Left lung (tissue), 10 donors: ENCODE data around the gene BLVRA. TPM values are rescaled to one million over a fixed set of nuclear protein-coding genes. Genes with fewer than 3 reads are reported as not detected.
"Not testable (repeated sequence)": the region's sequence is repeated elsewhere in the genome, so short reads cannot be mapped to it uniquely, and the experiment has no call there.

Experiments
- ATAC-seq: fragments of 200-7000 bp; cut with Tn5 transposase; one replicate; pipeline ENCODE4 v1.9.1; 2020; ENCODE audit warnings: moderate library complexity
- DNase-seq, 4 donors: peaks; one replicate each; pipeline ENCODE4 v3.0.0-alpha.2; 2013 to 2020
- H3K27ac ChIP-seq, 2 donors: fragments of 200-600 bp; sonication (generic) in 1 of 2; one replicate each; pipeline versions ENCODE4 v1.5.0 to v1.8.0; 2020 to 2021
- H3K27me3 ChIP-seq, 2 donors: fragments of 200-600 bp; sonication (generic) in 1 of 2; one replicate each; pipeline versions ENCODE4 v1.5.0 to v1.8.0; 2020 to 2021
- H3K36me3 ChIP-seq, 2 donors: fragments of 200-600 bp; sonication (generic) in 1 of 2; one replicate each; pipeline versions ENCODE4 v1.5.0 to v1.8.0; 2020 to 2021
- H3K4me1 ChIP-seq, 2 donors: fragments of 200-600 bp; one replicate each; pipeline ENCODE4 v1.8.0; 2021
- H3K4me3 ChIP-seq, 2 donors: fragments of 200-600 bp; sonication (generic) in 1 of 2; one replicate each; pipeline versions ENCODE4 v1.5.0 to v1.8.0; 2020 to 2021; ENCODE audit warnings: mild to moderate bottlenecking in 1 of 2
- H3K9me3 ChIP-seq, 2 donors: fragments of 200-600 bp; sonication (generic) in 1 of 2; one replicate each; pipeline versions ENCODE4 v1.5.0 to v1.8.0; 2020 to 2021
- CTCF ChIP-seq, 2 donors: fragments of 200-600 bp; sonication (generic) in 1 of 2; IDR thresholded peaks; one replicate each; pipeline versions ENCODE4 v1.5.0 to v1.8.0; 2021; ENCODE audit warnings: antibody characterized with exemption in 2 of 2
- intact Hi-C, 2 donors: fragments of 100-400 bp; cut with DNase I; formaldehyde crosslinking; loops; one replicate each; pipeline versions ENCODE4 v1.11.2 to v1.14.2; 2022
- polyA plus RNA-seq, 6 donors: library from polyadenylated mRNA; unstranded; fragments of 120-200 nt; gene quantifications; one replicate each; pipeline ENCODE4 v1.2.1, GENCODE V29; 2013; ENCODE audit not compliant: insufficient read length in 6 of 6
- total RNA-seq, 2 donors: library from RNA; stranded (reverse); fragmentation: NEBNext Ultra II Directional; extraction: Animal tissue kit (Norgen Biotek cat#: 25700); gene quantifications; one replicate each; pipeline ENCODE4 v1.2.1, GENCODE V29; 2021
- donor health status: DM: no; HTN: yes; CAD: no.
- donor health status: DM: no; HTN: no; CAD: no.

Gene BLVRA
- total and polyA plus RNA-seq, 8 donors = 38.0 to 83.8 (median 46.1) TPM

GRCh38 chr7:43792471-43793150 is 34.1 kb downstream of the BLVRA start:
- TF ChIP-seq CTCF (IDR thresholded peaks at IDR 0.05) = no peak
- H3K9me3 ChIP-seq = no peaks in the 10 kb centered on the region
- H3K4me1 ChIP-seq = no peaks in the 10 kb centered on the region
- H3K4me3 ChIP-seq = no peak overlapping the region
- intact Hi-C loops = no loop called here
- H3K27me3 ChIP-seq = no peaks in the 10 kb centered on the region
- DNase-seq (no peak), ATAC-seq (no peak)
- peaks cover 0 to 90% of the 10 kb centered on the region in 2 donors for H3K36me3 ChIP-seq
- no peak overlapping the region for H3K27ac ChIP-seq

DNA sequence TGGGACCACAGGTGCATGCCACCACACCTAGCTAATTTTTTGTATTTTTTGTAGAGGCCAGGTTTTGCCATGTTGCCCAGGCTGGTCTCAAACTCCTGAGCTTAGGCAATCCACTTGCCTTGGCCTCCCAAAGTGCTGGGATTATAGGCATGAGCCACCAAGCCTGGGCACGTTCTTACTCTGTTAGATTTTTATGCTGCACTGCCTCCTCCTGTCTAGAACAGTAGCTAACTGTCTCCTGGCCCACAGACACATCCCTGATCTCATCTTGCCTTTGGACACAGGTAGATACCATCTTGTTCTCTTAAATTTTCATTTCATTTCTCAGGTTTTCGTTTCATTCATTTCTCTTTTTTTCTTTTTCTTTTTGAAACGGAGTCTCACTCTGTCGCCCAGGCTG is 41.1 kb downstream of the BLVRA start:
- no peak for TF ChIP-seq CTCF (IDR thresholded peaks at IDR 0.05)
- Histone ChIP-seq H3K27me3 (no peaks in the 10 kb centered on the region), H3K4me3 (no peak overlapping the region), H3K4me1 (no peaks in the 10 kb centered on the region), H3K36me3 (peaks cover 0 to 75% of the 10 kb centered on the region in 2 donors), H3K9me3 (no peaks in the 10 kb centered on the region), H3K27ac (no peak overlapping the region)
- intact Hi-C loops = no loop called here
- ATAC-seq (peak; percentile 41), DNase-seq (no peak)

GRCh38 chr7:43803865-43804264 is 45.4 kb downstream of the BLVRA start:
- Histone ChIP-seq H3K4me1 (no peaks in the 10 kb centered on the region), H3K27ac (no peak overlapping the region), H3K36me3 (peaks cover 0 to 93% of the 10 kb centered on the region in 2 donors), H3K4me3 (no peak overlapping the region), H3K9me3 (no peaks in the 10 kb centered on the region), H3K27me3 (no peaks in the 10 kb centered on the region)
- ATAC-seq (no peak), DNase-seq (no peak)
- intact Hi-C loops = no loop called here
- no peak for TF ChIP-seq CTCF (IDR thresholded peaks at IDR 0.05)

GRCh38 chr7:43808410-43808809 is 49.9 kb downstream of the BLVRA start:
- Histone ChIP-seq H3K4me3 (no peak overlapping the region), H3K36me3 (peaks cover 0 to 63% of the 10 kb centered on the region in 2 donors), H3K27ac (no peak overlapping the region), H3K27me3 (no peaks in the 10 kb centered on the region), H3K4me1 (no peaks in the 10 kb centered on the region), H3K9me3 (no peaks in the 10 kb centered on the region)
- intact Hi-C loops = no loop called here
- DNase-seq (no peak), ATAC-seq (no peak)
- no peak for TF ChIP-seq CTCF (IDR thresholded peaks at IDR 0.05)

- peaks cover 0 to 43% of the 10 kb centered on the region in 2 donors for H3K36me3 ChIP-seq
- intact Hi-C loops, H3K4me1 ChIP-seq, H3K4me3 ChIP-seq, H3K27ac ChIP-seq, H3K9me3 ChIP-seq, H3K27me3 ChIP-seq: not testable (repeated sequence)
- DNase-seq (peak in 1 of 4 donors; percentile 81), ATAC-seq (peak; percentile 26)
- peak in 1 of 2 donors; percentile 14 for TF ChIP-seq CTCF (IDR thresholded peaks at IDR 0.05)
Measured at GRCh38 chr7:43810195-43810941, 51.9 kb downstream of the BLVRA start.
